Sigmoid colon (tissue), 7 donors: ENCODE measurements around the gene ACTR6. TPM values are rescaled to one million over a fixed set of nuclear protein-coding genes. Genes with fewer than 3 reads are reported as not detected.

ENCODE experiments used
- DNase-seq: peaks from one replicate; pipeline ENCODE4 v3.0.0-alpha.2; 2019
- H3K27ac ChIP-seq, 4 donors: fragments of 200-600 bp; sonication (generic); one replicate each; pipeline ENCODE4 v1.5.1; 2016 to 2019; ENCODE audit warnings: mild to moderate bottlenecking in 1 of 4
- H3K27me3 ChIP-seq, 3 donors: fragments of 200-600 bp; sonication (generic); one replicate each; pipeline ENCODE4 v1.5.1; 2019; ENCODE audit warnings: mild to moderate bottlenecking in 1 of 3
- H3K36me3 ChIP-seq, 4 donors: fragments of 200-600 bp; sonication (generic); one replicate each; pipeline ENCODE4 v1.5.1; 2016 to 2019
- H3K4me1 ChIP-seq, 4 donors: fragments of 200-600 bp; sonication (generic); one replicate each; pipeline ENCODE4 v1.5.1; 2017 to 2019
- H3K4me3 ChIP-seq, 4 donors: fragments of 200-600 bp; sonication (generic); one replicate each; pipeline ENCODE4 v1.5.1; 2017 to 2019; ENCODE audit warnings: mild to moderate bottlenecking in 2 of 4, moderate library complexity in 1 of 4
- H3K9me3 ChIP-seq, 4 donors: fragments of 200-600 bp in 3 of 4; sonication (generic) in 3 of 4; one replicate each; pipeline versions ENCODE4 v1.5.1 to v1.6.1; 2013 to 2019
- CTCF ChIP-seq, 4 experiments: fragments of 450-650 bp in 3 of 4; fragments of 200-600 bp in 1 of 4; IDR thresholded peaks; one replicate each; pipeline ENCODE4 v1.5.1; 2016 to 2019; ENCODE audit warnings: antibody characterized with exemption in 4 of 4, mild to moderate bottlenecking in 3 of 4, moderate library complexity in 2 of 4
- EP300 ChIP-seq, 4 donors: sonication (generic); formaldehyde crosslinking; IDR thresholded peaks; one replicate each; pipeline ENCODE4 v1.6.1; 2017; ENCODE audit warnings: antibody characterized with exemption in 4 of 4
- POLR2A ChIP-seq, 2 donors: fragments of 450-650 bp; IDR thresholded peaks; one replicate each; pipeline ENCODE4 v1.6.1; 2016; ENCODE audit warnings: antibody characterized with exemption in 2 of 2, mild to moderate bottlenecking in 2 of 2, moderate library complexity in 2 of 2
- POLR2AphosphoS5 ChIP-seq, 4 donors: sonication (generic); formaldehyde crosslinking; IDR thresholded peaks; one replicate each; pipeline ENCODE4 v1.6.1; 2017; ENCODE audit warnings: antibody characterized with exemption in 4 of 4
- WGBS, 2 donors: extraction: QIAGEN DNeasy Blood & Tissue Kit; methylation state at CpG; one replicate each; pipeline ENCODE4 v1.1.7; 2013; 5-methylcytosine and 5-hydroxymethylcytosine counted together
- intact Hi-C: fragments of 100-400 bp; cut with DNase I; formaldehyde crosslinking; loops from one replicate; pipeline ENCODE4 v1.15.1; 2023
- polyA plus RNA-seq, 3 donors: library from polyadenylated mRNA; stranded (reverse); fragments of 200-250 nt; gene quantifications; one replicate each; pipeline ENCODE4 v1.2.3, GENCODE V29; 2013
- total RNA-seq, 4 donors: library from RNA; depleted of rRNA; stranded (reverse); fragments of >200 nt; gene quantifications; one replicate each; pipeline ENCODE4 v1.1.0, GENCODE V29; 2016
- donor health status: healthy with polysubstance abuse.
- donor health status: Bipolar disorder and iron deficiency.
- donor health status: healthy.

The ACTR6 gene
- total and polyA plus RNA-seq, 7 donors = 9.1 to 37.5 (median 24.2) TPM

DNA sequence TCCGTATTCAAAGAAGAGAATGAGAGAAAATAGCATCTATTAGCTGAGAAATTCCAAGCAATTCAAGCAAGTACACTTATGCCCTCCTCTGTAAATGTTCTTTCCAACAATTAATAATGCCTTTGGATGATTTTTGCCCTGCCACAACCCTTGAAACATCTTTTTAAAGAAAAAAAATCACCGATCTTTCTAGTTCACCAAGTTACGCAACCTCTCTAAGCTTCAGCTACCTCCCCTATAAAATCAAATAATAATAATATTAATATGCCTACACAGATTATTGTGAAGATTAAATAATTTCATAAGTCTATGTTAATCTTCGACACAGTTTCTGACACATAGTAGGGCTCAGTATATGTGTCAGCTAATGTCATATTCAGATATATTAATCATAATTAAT is 47.1 kb downstream of the ACTR6 start:
- no peak overlapping the region for H3K27ac ChIP-seq
- no peaks in the 10 kb centered on the region for H3K9me3 ChIP-seq
- H3K4me3 ChIP-seq = no peak overlapping the region
- intact Hi-C loops = no loop called here
- no peaks in the 10 kb centered on the region for H3K36me3 ChIP-seq
- 95 to 97% methylated on average over 4 of the region's 4 CpGs for WGBS, 2 donors
- no peaks in the 10 kb centered on the region for H3K4me1 ChIP-seq
- TF ChIP-seq EP300 (IDR thresholded peaks at IDR 0.05) = no peak
- TF ChIP-seq POLR2AphosphoS5 (IDR thresholded peaks at IDR 0.05) = no peak
- TF ChIP-seq CTCF (IDR thresholded peaks at IDR 0.05) = no peak
- TF ChIP-seq POLR2A (IDR thresholded peaks at IDR 0.05) = no peak
- H3K27me3 ChIP-seq = no peaks in the 10 kb centered on the region
- DNase-seq = no peak

GRCh38 chr12:100248886-100249285 is 48.3 kb downstream of the ACTR6 start:
- H3K4me3 ChIP-seq = no peak overlapping the region
- TF ChIP-seq POLR2AphosphoS5 (IDR thresholded peaks at IDR 0.05) (no peak), POLR2A (IDR thresholded peaks at IDR 0.05) (no peak), EP300 (IDR thresholded peaks at IDR 0.05) (no peak), CTCF (IDR thresholded peaks at IDR 0.05) (no peak)
- DNase-seq = no peak

DNA sequence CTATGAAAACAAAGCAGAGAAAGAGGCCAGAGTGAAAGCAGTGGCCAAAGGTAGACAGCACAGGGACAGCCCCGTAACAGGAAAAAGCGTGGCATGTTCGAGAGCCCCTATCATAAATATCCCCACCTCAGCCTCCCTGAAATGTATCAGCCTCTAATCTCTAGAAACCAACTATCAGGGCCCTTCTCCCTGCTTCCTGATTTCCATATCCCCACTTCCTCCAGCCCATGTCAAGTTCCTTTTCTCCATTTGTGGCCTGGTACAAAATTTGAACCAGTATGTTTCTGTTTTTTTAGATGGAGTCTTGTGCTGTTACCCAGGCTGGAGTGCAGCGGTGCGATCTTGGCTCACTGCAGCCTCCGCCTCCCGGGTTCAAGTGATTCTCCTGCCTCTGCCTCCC is 49.3 kb downstream of the ACTR6 start:
- H3K27me3 ChIP-seq = no peaks in the 10 kb centered on the region
- 84 to 86% methylated on average over 7 of the region's 7 CpGs for WGBS, 2 donors
- no peaks in the 10 kb centered on the region for H3K9me3 ChIP-seq
- intact Hi-C loops = no loop called here
- DNase-seq = no peak
- H3K36me3 ChIP-seq = no peaks in the 10 kb centered on the region
- no peak overlapping the region for H3K4me3 ChIP-seq
- no peak for TF ChIP-seq POLR2AphosphoS5 (IDR thresholded peaks at IDR 0.05)
- no peak for TF ChIP-seq POLR2A (IDR thresholded peaks at IDR 0.05)
- no peak for TF ChIP-seq CTCF (IDR thresholded peaks at IDR 0.05)
- no peak for TF ChIP-seq EP300 (IDR thresholded peaks at IDR 0.05)
- H3K27ac ChIP-seq = no peak overlapping the region
- no peaks in the 10 kb centered on the region for H3K4me1 ChIP-seq

More at GRCh38 chr12:100248886-100249285, 48.3 kb downstream of the ACTR6 start:
- H3K27ac ChIP-seq = no peak overlapping the region
- no peaks in the 10 kb centered on the region for H3K9me3 ChIP-seq
- intact Hi-C loops = no loop called here
- H3K27me3 ChIP-seq = no peaks in the 10 kb centered on the region
- no peaks in the 10 kb centered on the region for H3K4me1 ChIP-seq
- no peaks in the 10 kb centered on the region for H3K36me3 ChIP-seq

DNA sequence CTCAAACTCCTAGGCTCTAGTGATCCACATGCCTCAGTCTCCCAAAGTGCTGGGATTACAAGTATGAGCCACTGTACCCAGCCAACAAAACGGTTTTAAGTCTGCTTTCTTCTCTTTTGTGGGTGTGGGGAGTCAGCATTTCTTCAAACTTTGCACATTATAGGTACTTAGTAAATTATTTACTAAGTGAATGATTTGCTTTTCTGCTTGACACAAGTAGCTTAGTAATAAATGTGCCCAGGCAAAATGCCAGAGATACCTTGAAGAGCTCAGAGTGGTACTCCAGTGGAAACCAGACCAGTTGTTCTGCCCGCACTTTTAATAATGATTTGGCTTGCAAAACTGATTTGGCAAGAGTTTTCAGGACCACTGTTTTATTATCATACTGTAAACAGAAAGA is 51.3 kb downstream of the ACTR6 start:
- no peak for DNase-seq
- 13 to 72% methylated on average over 2 of the region's 2 CpGs for WGBS, 2 donors
- H3K36me3 ChIP-seq = no peaks in the 10 kb centered on the region

More for the DNA sequence above, 51.3 kb downstream of the ACTR6 start:
- no peaks in the 10 kb centered on the region for H3K4me1 ChIP-seq
- intact Hi-C loops = no loop called here
- H3K9me3 ChIP-seq = no peaks in the 10 kb centered on the region
- no peak for TF ChIP-seq CTCF (IDR thresholded peaks at IDR 0.05)
- TF ChIP-seq POLR2AphosphoS5 (IDR thresholded peaks at IDR 0.05) = no peak
- TF ChIP-seq POLR2A (IDR thresholded peaks at IDR 0.05) = no peak
- TF ChIP-seq EP300 (IDR thresholded peaks at IDR 0.05) = no peak
- no peak overlapping the region for H3K27ac ChIP-seq
- H3K27me3 ChIP-seq = no peaks in the 10 kb centered on the region
- H3K4me3 ChIP-seq = no peak overlapping the region
